OCI-M2 (cell line): ENCODE results near the gene MYG1.
A peak's percentile ranks its signal among the peaks of the same experiment; 100 is the strongest.

Source experiments
- DNase-seq: peaks from one replicate; lab custom pipeline; 2025; ENCODE audit not compliant: unreplicated experiment; lab: John Stamatoyannopoulos, UW

Gene MYG1, protein sequence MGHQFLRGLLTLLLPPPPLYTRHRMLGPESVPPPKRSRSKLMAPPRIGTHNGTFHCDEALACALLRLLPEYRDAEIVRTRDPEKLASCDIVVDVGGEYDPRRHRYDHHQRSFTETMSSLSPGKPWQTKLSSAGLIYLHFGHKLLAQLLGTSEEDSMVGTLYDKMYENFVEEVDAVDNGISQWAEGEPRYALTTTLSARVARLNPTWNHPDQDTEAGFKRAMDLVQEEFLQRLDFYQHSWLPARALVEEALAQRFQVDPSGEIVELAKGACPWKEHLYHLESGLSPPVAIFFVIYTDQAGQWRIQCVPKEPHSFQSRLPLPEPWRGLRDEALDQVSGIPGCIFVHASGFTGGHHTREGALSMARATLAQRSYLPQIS

DNA sequence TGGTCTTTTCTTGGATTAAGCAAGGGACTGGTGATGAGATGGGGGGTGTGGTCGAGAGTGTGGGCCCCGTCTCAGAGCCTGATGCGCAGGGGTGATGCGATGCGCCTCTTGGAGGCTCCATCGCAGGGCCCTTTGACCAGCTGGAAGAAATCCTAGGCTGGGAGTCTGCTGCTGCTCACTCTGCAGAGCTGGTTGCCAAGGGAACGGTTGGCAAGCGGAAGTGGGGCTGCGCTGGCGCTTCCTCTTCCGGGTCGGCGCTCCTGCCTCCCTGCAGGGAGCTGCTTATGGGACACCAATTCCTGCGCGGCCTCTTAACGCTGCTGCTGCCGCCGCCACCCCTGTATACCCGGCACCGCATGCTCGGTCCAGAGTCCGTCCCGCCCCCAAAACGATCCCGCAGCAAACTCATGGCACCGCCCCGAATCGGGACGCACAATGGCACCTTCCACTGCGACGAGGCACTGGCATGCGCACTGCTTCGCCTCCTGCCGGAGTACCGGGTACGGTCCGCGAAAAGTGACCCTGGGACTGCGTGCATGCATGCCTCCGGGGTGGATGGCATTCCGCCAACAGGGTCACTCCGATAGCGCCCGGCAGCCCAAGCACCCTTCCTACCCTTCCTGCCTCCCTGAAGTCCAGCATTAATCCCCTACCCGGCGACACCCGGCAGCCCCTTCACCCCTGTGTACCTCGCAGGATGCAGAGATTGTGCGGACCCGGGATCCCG is at the start of gene MYG1:
TSS of gene MYG1 (plus strand) at position 242 of the 727 bp plus-strand sequence. CDS start at position 285, 43 bp downstream.
- DNase-seq, result peak; percentile 32

DNA sequence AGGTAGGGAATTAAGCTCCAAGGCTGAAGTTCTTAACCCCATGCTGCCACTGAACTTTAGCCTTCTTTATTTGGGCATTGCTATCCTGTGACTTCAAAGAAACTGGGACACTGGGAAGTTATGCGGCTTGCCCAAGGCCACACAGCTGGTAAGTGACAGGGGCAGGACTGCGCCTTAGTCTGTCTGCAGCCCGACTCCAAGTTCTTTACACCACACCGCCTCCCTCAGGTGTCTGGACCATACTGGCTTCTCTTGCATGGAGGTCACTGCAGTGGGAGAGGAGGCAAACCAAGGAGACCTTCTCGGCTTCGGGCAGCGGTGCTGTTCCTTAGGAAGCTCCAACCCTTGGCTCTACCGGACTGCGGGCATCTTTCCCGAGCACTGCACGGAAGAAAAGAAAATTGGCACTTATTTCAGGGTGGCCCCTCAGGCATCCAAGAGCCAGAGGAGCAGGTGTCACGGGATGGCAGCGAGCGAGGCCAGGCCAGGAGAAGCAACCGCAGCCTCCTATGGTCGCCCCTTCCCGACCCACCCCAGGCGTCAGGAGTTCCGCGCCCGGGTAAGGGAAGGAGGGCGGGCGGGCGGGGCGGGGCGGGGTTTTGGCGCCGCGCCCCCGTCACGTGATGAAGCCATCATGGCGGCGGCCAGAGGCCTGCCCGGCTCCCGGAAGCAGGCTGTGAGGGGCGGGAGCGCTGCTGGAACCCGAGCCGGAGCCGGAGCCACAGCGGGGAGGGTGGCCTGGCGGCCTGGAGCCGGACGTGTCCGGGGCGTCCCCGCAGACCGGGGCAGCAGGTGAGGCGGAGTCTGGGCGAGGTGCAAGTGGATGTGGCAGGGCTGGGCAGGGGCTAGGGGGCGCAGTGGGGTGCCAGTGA is 47.8 kb upstream of the MYG1 start:
- peak; percentile 19 for DNase-seq

DNA sequence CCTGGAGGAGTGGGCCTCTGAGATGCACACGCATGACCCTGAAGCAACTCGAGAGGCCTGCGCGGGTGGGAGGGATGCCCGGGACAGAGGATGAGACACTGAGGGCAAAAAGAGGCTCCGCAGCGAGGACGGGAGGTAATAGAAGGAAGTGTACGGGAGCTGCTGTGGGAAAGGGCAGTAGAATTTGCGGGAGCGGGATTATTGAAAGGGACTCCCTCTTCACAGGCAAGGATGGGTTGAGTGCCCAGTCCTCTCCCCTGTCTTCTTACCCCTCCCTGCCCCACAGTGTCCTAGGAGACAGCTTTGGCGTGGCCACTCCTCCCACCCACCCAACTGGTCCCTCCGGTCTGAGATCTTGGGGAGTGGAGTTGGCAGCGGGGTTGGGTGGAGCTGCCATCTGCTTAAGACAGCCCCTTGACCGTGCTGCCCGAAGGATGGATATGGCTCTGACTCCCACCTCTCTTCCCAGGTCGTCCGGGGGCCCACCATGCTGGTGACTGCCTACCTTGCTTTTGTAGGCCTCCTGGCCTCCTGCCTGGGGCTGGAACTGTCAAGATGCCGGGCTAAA is 47.1 kb upstream of the MYG1 start:
- no peak for DNase-seq

DNA sequence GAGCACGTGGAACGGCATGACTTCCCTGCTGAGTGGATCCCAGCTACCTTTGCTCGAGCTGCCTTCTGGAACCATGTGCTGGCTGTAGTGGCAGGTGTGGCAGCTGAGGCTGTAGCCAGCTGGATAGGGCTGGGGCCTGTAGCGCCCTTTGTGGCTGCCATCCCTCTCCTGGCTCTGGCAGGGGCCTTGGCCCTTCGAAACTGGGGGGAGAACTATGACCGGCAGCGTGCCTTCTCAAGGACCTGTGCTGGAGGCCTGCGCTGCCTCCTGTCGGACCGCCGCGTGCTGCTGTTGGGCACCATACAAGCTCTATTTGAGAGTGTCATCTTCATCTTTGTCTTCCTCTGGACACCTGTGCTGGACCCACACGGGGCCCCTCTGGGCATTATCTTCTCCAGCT is 46.2 kb upstream of the MYG1 start:
- no peak for DNase-seq

DNA sequence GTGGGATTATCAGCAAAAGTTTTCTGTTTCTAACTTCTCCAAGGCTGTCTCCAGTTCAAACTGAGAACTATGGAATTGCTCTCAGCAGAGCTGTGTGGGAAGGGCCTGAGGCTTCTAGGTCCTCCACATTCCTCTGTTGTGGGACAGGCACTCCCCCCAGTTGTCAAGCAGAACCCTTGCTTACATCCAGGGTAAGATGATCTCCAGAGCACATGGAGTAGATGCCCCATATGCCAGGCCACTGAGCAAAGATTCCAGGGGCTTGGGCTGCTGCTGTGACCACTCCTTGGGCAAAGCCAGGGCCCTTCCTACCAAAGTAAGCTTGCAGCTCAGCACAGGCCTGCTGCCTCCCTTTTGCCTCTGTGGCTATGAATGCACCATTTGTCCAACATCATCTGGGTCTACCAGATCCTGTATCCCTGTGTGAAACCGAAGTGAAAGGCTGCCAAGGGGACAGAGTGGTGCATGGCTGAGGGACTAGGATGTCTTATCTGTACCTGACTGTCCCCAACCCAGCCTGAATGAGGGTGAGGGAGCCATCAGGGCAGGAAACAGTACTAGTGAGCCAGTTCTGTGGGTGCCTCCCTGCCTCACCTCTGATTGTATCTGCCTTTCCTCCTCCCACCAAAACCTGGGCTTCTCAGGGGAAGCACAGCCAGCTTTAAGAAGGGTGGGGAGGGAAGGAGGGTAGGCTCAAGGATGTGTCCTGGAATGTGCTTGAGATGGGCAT is 44.5 kb upstream of the MYG1 start:
- no peak for DNase-seq

DNA sequence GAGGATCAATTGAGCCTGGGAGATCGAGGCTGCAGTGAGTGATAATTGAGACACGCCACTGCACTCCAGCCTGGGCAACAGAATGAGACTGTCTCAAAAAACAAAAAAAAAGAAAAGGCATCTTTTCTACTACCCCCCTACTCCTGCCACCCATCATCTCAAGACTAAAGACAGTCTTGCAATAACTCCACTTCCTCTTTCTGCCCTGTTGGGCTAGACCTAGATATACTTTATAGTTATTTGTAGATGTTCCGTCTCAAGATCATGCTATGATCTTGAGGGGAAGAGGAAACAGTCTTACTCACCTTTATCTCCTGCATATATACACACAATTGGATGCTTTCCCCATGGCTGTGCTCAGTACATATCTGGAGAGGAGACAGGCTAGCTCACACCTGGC is 43.5 kb upstream of the MYG1 start:
- DNase-seq, result no peak

DNA sequence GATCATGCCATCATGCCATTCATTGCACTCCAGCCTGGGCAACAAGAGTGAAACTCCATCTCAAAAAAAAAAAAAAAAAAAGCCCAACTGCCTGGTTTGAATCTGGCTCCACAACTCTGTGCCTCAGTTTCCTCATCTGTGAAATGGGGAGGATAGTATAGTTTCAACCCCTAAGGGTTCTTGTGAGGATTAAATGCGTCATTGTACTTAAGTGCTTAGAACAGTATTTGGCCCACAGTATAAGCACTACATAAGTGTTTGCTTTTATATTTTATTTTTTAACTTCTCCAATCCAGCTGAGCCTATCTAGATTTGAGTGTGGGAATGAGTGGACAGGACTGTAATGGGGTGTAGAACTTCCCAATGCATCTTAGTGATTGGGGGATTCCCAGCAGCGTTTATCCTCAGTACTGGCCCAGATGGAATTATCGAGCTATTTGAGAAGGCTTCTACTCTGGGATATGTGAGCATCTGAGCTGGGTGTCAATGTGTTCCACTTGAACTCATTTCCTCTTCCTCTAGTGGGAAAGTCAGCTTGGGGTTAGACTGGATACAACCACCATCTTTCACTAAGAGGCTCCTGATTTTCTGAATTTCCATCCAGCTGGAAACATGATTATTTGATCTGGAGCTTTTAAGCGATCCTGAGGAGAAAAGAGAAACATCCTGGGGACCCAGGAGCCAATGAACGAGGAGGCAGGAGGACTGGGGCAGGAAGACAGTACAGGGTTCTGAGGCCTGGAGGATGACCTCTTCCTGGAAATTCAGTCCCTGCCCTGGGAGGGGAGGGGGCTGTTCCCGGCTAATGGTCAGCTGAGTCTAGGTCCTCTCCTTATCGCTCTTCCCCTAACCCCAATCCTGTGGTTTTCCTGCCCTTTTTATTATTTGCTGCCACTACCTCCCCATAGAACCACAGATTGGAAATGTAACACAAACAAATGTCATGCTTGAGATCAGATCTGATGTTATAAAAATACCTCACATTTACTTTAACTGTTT is 40.7 kb upstream of the MYG1 start:
- no peak for DNase-seq

DNA sequence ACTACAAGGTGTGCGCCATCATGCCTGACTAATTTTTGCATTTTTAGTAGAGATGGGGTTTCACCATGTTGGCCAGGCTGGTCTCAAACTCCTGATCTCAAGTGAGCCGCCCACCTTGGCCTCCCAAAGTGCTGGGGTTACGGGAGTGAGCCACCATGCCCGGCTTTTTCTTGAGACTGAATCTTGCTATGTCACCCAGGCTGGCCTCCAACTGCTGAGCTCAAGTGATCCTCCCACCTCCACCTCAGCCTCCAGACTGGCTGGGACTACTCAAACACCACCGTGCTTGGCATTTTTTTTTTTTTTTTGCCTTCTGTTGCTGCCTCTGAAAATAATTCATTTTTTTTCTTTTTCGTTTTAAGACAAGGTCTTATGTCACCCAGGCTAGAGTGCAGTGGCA is 39.6 kb upstream of the MYG1 start:
- no peak for DNase-seq

DNA sequence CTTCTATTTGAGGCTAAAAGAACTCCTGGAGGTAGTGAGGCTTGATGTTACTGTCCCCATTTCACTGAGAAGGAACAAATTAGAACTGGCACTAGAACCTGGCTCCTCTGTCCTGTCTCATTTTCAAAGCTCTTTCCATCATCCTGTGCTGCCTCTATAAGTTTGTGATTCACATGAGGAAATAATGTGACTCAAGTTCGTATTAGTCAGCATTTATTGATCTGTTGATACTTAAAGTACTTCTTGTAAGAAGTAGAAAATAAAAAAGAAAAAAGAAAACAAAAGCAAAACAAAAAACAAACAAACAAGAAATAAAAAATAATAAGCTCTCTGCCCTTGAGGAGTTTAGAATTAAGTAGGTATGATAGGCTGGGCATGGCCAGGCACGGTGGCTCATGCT is 33.7 kb upstream of the MYG1 start:
- no peak for DNase-seq

DNA sequence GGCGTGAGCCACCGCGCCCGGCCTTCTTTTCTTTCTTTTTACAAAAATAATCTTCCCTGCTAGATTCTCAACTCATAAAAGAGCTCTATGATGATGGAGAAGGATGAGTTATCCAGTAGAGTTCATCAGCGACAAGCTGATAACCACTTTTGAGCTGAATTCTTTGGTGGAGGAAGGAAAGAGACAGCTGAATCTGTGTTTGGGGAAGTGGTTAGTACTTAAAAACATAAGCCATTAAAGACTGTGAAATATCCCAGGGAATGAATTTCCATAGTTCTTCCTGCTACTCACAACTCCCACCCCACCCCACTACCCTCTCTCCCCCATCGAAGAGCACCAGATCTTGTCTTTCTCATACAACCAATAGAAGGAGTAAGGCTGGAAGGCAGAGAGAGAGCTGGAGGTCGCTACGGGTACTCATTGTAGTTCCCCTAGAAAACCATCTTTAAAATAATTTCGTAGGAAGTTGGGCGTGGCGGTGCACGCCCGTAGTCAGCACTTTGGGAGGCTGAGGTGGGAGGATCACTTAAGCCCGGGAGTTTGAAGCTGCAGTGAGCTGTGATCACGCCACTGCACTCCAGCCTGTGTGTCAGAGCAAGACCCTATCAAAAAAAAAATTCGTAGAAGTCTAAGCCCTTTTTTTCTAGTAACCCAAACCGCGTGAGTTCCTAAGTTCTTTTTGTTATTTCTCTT is 32.0 kb upstream of the MYG1 start:
- DNase-seq, result no peak

DNA sequence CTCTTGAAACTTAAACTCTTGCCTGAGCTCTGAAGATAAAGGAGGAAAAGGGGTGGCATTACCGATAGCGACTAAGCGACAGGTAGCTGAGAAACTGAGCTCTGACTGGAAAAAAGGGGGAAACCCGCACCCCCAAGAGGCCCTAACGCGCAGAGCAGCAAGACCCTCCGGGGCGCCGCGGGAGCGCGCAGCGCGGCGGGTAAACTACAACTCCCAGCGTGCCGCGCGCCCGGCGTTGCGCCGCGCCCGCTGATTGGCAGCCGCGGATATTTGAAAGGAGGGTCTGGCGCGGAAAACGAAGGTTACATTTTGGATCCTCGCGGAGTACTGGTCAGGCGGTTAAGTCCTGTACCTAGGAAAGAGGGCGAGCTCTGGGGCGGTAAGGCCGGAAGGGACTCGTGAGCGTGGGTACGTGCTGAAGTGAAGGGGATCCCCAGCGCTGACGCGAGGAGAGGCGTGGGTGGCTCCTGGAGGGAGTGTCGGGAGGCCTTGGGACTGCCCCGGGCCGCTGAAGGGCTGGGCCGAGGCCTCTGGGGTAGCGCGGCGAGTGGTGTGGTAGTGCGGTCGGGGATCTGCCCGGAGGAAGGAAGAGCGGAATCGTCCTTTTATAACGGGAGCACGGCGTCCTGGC is 31.4 kb upstream of the MYG1 start, which contains the start of gene ESPL1:
TSS of gene ESPL1 (plus strand) at position 301 of the 631 bp plus-strand sequence. CDS start 468 bp downstream, outside the sequence.
- DNase-seq, result peak; percentile 58

DNA sequence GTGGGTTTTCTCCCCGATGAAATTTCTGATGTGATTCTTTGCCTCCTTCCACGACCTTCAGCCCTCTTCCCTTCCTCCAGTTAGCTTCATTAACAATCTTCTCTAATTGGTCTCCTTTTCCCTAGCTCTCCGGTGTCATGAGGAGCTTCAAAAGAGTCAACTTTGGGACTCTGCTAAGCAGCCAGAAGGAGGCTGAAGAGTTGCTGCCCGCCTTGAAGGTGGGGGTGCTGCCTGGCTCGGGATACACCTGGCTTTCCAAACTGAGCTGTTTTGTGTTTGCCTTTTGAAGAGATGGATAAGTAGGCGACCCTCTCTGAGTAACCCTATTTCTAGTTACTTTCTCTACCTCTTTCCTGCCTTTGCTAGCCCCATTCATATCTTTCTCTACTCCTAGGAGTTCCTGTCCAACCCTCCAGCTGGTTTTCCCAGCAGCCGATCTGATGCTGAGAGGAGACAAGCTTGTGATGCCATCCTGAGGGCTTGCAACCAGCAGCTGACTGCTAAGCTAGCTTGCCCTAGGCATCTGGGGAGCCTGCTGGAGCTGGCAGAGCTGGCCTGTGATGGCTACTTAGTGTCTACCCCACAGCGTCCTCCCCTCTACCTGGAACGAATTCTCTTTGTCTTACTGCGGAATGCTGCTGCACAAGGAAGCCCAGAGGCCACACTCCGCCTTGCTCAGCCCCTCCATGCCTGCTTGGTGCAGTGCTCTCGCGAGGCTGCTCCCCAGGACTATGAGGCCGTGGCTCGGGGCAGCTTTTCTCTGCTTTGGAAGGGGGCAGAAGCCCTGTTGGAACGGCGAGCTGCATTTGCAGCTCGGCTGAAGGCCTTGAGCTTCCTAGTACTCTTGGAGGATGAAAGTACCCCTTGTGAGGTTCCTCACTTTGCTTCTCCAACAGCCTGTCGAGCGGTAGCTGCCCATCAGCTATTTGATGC is 30.6 kb upstream of the MYG1 start:
- no peak for DNase-seq

DNA sequence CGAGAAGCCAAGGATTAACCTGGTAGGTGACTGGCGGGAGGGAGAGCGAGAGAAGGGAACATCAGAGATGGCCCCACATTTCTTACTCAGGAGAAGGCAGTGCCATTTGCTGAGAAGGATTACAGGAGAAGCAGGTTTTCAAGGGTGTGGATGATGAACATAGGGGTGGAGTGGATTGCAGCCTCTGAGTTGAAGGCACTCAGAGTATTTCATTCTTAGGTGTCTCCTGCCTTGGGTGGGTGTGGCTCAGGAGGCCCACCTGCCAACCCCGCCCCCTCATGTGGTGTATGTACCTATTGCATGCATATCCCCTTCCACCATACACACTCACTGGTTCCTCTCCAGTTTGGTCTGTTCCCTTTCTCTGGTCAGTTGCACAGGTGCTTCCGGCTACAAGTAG is 25.1 kb upstream of the MYG1 start:
- no peak for DNase-seq

DNA sequence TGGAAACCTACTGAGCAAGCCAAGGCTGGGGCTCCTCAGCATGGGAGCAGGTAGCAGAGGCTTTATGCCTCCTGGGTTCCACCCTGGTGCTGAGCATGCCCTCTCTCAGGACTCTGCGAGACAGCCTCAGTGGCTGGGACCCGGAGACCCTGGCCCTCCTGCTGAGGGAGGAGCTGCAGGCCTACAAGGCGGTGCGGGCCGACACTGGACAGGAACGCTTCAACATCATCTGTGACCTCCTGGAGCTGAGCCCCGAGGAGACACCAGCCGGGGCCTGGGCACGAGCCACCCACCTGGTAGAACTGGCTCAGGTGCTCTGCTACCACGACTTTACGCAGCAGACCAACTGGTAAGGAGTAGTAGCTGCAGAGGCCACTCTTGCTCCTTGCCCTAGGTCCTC is 23.0 kb upstream of the MYG1 start:
- DNase-seq, result no peak

DNA sequence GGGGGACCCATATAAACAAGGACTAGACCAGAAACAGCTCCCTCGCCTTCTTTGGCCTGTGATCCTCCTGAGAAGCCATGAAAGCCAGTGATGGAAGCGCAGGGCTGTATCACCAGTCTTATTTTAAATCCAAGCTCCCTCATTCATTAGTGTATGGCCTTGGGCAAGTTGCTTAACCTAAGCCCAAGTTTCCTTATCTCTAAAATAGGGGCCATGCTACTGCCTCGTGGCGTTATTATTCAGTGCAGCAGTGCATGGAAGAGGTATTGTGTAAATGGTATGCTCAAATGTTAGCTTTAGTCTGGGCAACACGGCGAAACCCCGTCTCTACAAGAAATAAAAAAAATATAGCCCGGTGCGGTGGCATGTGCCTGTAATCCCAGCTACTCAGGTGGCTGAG is 21.5 kb upstream of the MYG1 start:
- DNase-seq, result no peak

DNA sequence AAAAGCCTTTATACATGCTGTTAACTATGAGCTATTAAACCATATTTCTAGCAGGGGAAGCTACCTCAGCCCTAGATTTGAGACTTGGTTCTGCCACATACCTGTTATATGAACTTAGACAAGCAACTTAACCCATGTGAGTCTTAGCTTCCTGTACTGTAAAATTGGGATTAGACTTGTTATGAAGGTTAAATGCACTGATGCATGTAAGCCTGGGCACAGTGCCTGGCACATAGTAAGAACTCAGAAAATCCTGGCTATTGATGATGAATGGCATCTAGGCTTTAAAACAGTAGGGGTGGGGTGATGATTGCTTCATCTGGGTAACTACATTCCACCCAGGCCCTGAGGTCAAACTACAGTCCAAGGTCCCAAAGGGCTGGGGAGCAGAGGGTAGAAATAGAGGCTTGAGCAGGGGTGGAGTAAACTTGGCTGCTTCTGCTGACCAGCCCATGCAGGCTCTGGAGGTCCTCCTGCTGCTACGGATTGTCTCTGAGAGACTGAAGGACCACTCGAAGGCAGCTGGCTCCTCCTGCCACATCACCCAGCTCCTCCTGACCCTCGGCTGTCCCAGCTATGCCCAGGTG is 20.1 kb upstream of the MYG1 start:
- DNase-seq, result no peak
